GM18517 (cell line): ENCODE results near the gene SLC2A11.
"Not testable (repeated sequence)": the region's sequence is repeated elsewhere in the genome, so short reads cannot be mapped to it uniquely, and the experiment has no call there.

Source experiments
- ATAC-seq: cut with Tn5 transposase; IDR thresholded peaks from one replicate; pipeline ENCODE4 v1.9.1; 2021; ENCODE audit warnings: mild to moderate bottlenecking, moderate library complexity; ENCODE audit not compliant: unreplicated experiment

The SLC2A11 gene

GRCh38 chr22:23903328-23903971, 45.8 kb downstream of the SLC2A11 start:
- ATAC-seq, result no peak

GRCh38 chr22:23904573-23905254, 47.0 kb downstream of the SLC2A11 start:
- ATAC-seq, result no peak

- ATAC-seq, result no peak
Measured at GRCh38 chr22:23906641-23907040, 49.0 kb downstream of the SLC2A11 start.

GRCh38 chr22:23907423-23907822, 49.7 kb downstream of the SLC2A11 start:
- ATAC-seq, result not testable (repeated sequence)

GRCh38 chr22:23908587-23909205, 51.0 kb downstream of the SLC2A11 start:
- ATAC-seq, result no peak

- no peak for ATAC-seq
Measured at GRCh38 chr22:23909296-23909898, 51.7 kb downstream of the SLC2A11 start.

- ATAC-seq, result no peak
Measured at GRCh38 chr22:23910496-23911190, 53.0 kb downstream of the SLC2A11 start.

- no peak for ATAC-seq
Measured at GRCh38 chr22:23911318-23911980, 53.8 kb downstream of the SLC2A11 start.

- ATAC-seq, result no peak
Measured at GRCh38 chr22:23912293-23912903, 54.7 kb downstream of the SLC2A11 start.

- peak; percentile 15 for ATAC-seq
Measured at GRCh38 chr22:23913306-23913660, 55.6 kb downstream of the SLC2A11 start.

GRCh38 chr22:23913661-23914353, 56.1 kb downstream of the SLC2A11 start:
- peak; percentile 91 for ATAC-seq

- no peak for ATAC-seq
Measured at GRCh38 chr22:23915290-23915689, 57.6 kb downstream of the SLC2A11 start.

GRCh38 chr22:23920267-23920611, 62.6 kb downstream of the SLC2A11 start:
- not testable (repeated sequence) for ATAC-seq

GRCh38 chr22:23921586-23922201, 64.0 kb downstream of the SLC2A11 start:
- not testable (repeated sequence) for ATAC-seq

- ATAC-seq, result no peak
Measured at GRCh38 chr22:23922921-23923320, 65.2 kb downstream of the SLC2A11 start.

- no peak for ATAC-seq
Measured at GRCh38 chr22:23925020-23925606, 67.4 kb downstream of the SLC2A11 start.

- no peak for ATAC-seq
Measured at GRCh38 chr22:23926561-23926960, 68.9 kb downstream of the SLC2A11 start.
